HEK293 (cell line): Measurements from ENCODE around the gene NDFIP2.

Source experiments
- CTCF ChIP-seq: fragments of 450-650 bp; formaldehyde crosslinking; IDR thresholded peaks from 2 replicates; pipeline ENCODE4 v1.5.1; 2016; ENCODE audit warnings: missing biosample characterization, missing genetic modification characterization
- SP7 ChIP-seq: fragments of 450-650 bp; formaldehyde crosslinking; IDR thresholded peaks from 2 replicates; pipeline ENCODE4 v1.5.1; 2016; ENCODE audit warnings: missing biosample characterization, missing genetic modification characterization
- ZFP69B ChIP-seq: fragments of 450-650 bp; formaldehyde crosslinking; IDR thresholded peaks from 2 replicates; pipeline ENCODE4 v1.5.1; 2016; ENCODE audit warnings: missing biosample characterization, missing genetic modification characterization
- ZNF148 ChIP-seq: fragments of 450-650 bp; formaldehyde crosslinking; IDR thresholded peaks from 2 replicates; pipeline ENCODE4 v1.5.0; 2017; ENCODE audit warnings: missing biosample characterization, missing genetic modification characterization, borderline replicate concordance
- ZNF394 ChIP-seq: fragments of 450-650 bp; formaldehyde crosslinking; IDR thresholded peaks from 2 replicates; pipeline ENCODE4 v1.5.1; 2016; ENCODE audit warnings: missing biosample characterization, missing genetic modification characterization, mild to moderate bottlenecking, moderate library complexity, borderline replicate concordance

DNA sequence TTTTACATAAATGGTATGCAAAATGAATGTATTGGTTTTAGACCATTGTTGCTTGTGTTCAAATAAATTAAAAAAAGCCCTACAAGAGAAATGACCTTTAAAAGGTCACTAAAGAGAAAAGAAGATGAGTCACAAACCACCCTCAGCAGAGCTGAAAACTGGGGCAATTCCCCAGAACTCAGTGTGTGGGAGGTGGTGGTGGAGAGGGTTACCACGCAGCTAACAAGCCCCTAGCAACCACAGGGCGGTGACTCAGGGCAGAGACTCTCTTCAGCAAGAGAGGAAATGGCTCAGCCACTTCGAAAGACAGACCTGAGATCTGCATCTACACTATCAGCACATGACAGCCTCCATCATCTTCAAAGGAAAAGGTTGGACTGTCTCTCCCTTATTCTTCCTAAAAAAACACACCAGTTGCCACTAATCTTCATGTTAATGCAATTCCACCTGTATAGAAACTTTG, 29.4 kb upstream of the NDFIP2 start:
- TF ChIP-seq CTCF (tag by site-specific recombination) (no peak), ZNF148 (tag by site-specific recombination) (no peak), ZNF394 (tag by site-specific recombination) (no peak), SP7 (tag by site-specific recombination) (no peak), ZFP69B (tag by site-specific recombination) (no peak)
